PC-3 (cell line): ENCODE results near the gene TFF2. TPM values are rescaled to one million over a fixed set of nuclear protein-coding genes. Genes with fewer than 3 reads are reported as not detected.
A peak's percentile ranks its signal among the peaks of the same experiment; 100 is the strongest.

Experiments used
- ATAC-seq: fragments of 200-7000 bp; cut with Tn5 transposase; 2 replicates; pipeline ENCODE4 v1.9.1; 2020; ENCODE audit warnings: mild to moderate bottlenecking, moderate library complexity
- BruUV-seq: library from RNA; stranded (reverse); fragments of 400-500 nt; replicated peaks from 2 replicates; lab custom pipeline; 2021; lab: Mats Ljungman, UMichigan
- CTCF ChIA-PET: fragments of 300-600 bp; sonication (Branson Sonifier 250); formaldehyde crosslinking; loops from one replicate; lab custom pipeline; 2022; ENCODE audit warnings: antibody characterized with exemption; lab: Charles Lee
- POLR2A ChIA-PET: fragments of 300-600 bp; sonication (Branson Sonifier 250); formaldehyde crosslinking; loops from one replicate; lab custom pipeline; 2022; ENCODE audit warnings: antibody characterized with exemption; ENCODE audit not compliant: unreplicated experiment; lab: Charles Lee
- DNase-seq: peaks from one replicate; pipeline ENCODE4 v3.0.0-alpha.2; 2015
- H2AFZ ChIP-seq: fragments of 300-600 bp; sonication (generic); 2 replicates; pipeline ENCODE4 v1.6.0; 2016; ENCODE audit warnings: antibody characterized with exemption, low read length
- H3F3A ChIP-seq: fragments of 300-600 bp; sonication (generic); one replicate; pipeline ENCODE4 v1.6.0; 2017; ENCODE audit warnings: antibody characterized with exemption, low read length, control low read depth, mild to moderate bottlenecking; ENCODE audit not compliant: unreplicated experiment
- H3K27ac ChIP-seq: fragments of 300-600 bp; sonication (generic); 2 replicates; pipeline ENCODE4 v1.5.1; 2016; ENCODE audit warnings: mild to moderate bottlenecking, low read length
- H3K27me3 ChIP-seq: fragments of 300-600 bp; sonication (generic); 2 replicates; pipeline ENCODE4 v1.6.1; 2016; ENCODE audit warnings: low read length, mixed read lengths
- H3K36me3 ChIP-seq: fragments of 300-600 bp; sonication (generic); 2 replicates; pipeline ENCODE4 v1.6.1; 2016; ENCODE audit warnings: low read depth, mixed run types, low read length, mixed read lengths
- H3K4me1 ChIP-seq: fragments of 300-600 bp; sonication (generic); 2 replicates; pipeline ENCODE4 v1.5.1; 2016; ENCODE audit warnings: low read length; ENCODE audit not compliant: insufficient read depth
- H3K4me2 ChIP-seq: fragments of 300-600 bp; sonication (generic); 2 replicates; pipeline ENCODE4 v1.6.0; 2016; ENCODE audit warnings: low read length
- H3K4me3 ChIP-seq: fragments of 300-600 bp; sonication (generic); 2 replicates; pipeline ENCODE4 v1.5.1; 2016; ENCODE audit warnings: mild to moderate bottlenecking, low read length, mixed read lengths
- H3K79me2 ChIP-seq: fragments of 300-600 bp; sonication (generic); 2 replicates; pipeline ENCODE4 v1.6.1; 2017; ENCODE audit warnings: low read length, mixed read lengths
- H3K9ac ChIP-seq: fragments of 300-600 bp; sonication (generic); 2 replicates; pipeline ENCODE4 v1.6.0; 2016; ENCODE audit warnings: mild to moderate bottlenecking, low read length
- H3K9me2 ChIP-seq: fragments of 300-600 bp; sonication (generic); replicated peaks from 2 replicates; pipeline ENCODE4 v1.6.1; 2016; ENCODE audit warnings: mixed run types, low read length, mixed read lengths
- H3K9me3 ChIP-seq: fragments of 300-600 bp; sonication (generic); 2 replicates; pipeline ENCODE4 v1.6.1; 2016; ENCODE audit warnings: low read length, mixed read lengths
- H4K20me1 ChIP-seq: fragments of 300-600 bp; sonication (generic); 2 replicates; pipeline ENCODE4 v1.6.1; 2016; ENCODE audit warnings: low read length, mixed read lengths
- EZH2 ChIP-seq: fragments of 300-600 bp; sonication (generic); IDR thresholded peaks from one replicate; pipeline ENCODE4 v1.6.1; 2017; ENCODE audit warnings: antibody characterized with exemption, mild to moderate bottlenecking, low read length; ENCODE audit not compliant: unreplicated experiment
- EZH2phosphoT487 ChIP-seq: fragments of 300-600 bp; sonication (generic); IDR thresholded peaks from 2 replicates; pipeline ENCODE4 v1.6.1; 2018; ENCODE audit warnings: mild to moderate bottlenecking, antibody characterized with exemption, low read length, borderline replicate concordance
- intact Hi-C: fragments of 100-400 bp; cut with micrococcal nuclease; formaldehyde crosslinking; loops from 2 replicates; pipeline ENCODE4 v1.9.0; 2023
- total RNA-seq: library from RNA; depleted of rRNA; stranded (reverse); fragments of >200 nt; gene quantifications from 2 replicates; pipeline ENCODE4 v1.2.3, GENCODE V29; 2014
- TF ChIP-seq, protein P1 (sequence below): fragments of 300-600 bp; sonication (generic); conservative IDR thresholded peaks from 2 replicates; pipeline ENCODE4 v1.5.1; 2017; ENCODE audit warnings: antibody characterized with exemption, low read depth, mild to moderate bottlenecking, low read length

Gene TFF2
- total RNA-seq, 1 experiment from 2014 or later: 21.1 TPM

- ATAC-seq (peak; percentile 9; the same call in 1 of the 2 replicates), DNase-seq (no peak)
- Histone ChIP-seq H3K79me2 (no peaks in the 10 kb centered on the region), H3K4me1 (peaks cover 14% of the 10 kb centered on the region), H3K4me2 (peak overlapping the region; percentile 52; the same call in 1 of the 2 replicates), H4K20me1 (no peaks in the 10 kb centered on the region), H3K9me3 (no peaks in the 10 kb centered on the region), H3K4me3 (no peak overlapping the region), H3K36me3 (no peaks in the 10 kb centered on the region), H2AFZ (no peak overlapping the region), H3K9me2 (no peaks in the 10 kb centered on the region), H3K27ac (peak overlapping the region; percentile 34; the same call in 1 of the 2 replicates), H3K9ac (peak overlapping the region; percentile 59; the same call in 1 of the 2 replicates), H3K27me3 (no peaks in the 10 kb centered on the region), H3F3A (no peaks in the 10 kb centered on the region)
- no TSS peak for BruUV-seq
- ChIA-PET POLR2A (no interaction called here), CTCF (no interaction called here)
- no peak for TF ChIP-seq EZH2
- TF ChIP-seq, protein P1, sequence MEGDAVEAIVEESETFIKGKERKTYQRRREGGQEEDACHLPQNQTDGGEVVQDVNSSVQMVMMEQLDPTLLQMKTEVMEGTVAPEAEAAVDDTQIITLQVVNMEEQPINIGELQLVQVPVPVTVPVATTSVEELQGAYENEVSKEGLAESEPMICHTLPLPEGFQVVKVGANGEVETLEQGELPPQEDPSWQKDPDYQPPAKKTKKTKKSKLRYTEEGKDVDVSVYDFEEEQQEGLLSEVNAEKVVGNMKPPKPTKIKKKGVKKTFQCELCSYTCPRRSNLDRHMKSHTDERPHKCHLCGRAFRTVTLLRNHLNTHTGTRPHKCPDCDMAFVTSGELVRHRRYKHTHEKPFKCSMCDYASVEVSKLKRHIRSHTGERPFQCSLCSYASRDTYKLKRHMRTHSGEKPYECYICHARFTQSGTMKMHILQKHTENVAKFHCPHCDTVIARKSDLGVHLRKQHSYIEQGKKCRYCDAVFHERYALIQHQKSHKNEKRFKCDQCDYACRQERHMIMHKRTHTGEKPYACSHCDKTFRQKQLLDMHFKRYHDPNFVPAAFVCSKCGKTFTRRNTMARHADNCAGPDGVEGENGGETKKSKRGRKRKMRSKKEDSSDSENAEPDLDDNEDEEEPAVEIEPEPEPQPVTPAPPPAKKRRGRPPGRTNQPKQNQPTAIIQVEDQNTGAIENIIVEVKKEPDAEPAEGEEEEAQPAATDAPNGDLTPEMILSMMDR: no peak
- TF ChIP-seq EZH2phosphoT487: no peak
- intact Hi-C loops: loop anchor here (1.0 kb wide), 1 partner anchor 38 kb away; no protein-coding TSS in a partner anchor
Observed at GRCh38 chr21:42375966-42376337, 25.2 kb upstream of the TFF2 start.

- peak overlapping the region; percentile 40; the same call in 1 of the 2 replicates for H3K9ac ChIP-seq
- no peak overlapping the region; the same call in 1 of the 2 replicates for H3K27ac ChIP-seq
- peaks cover 14% of the 10 kb centered on the region for H3K4me1 ChIP-seq
- H3K9me3 ChIP-seq: no peaks in the 10 kb centered on the region
- ATAC-seq: no peak
- ChIA-PET CTCF (interaction anchor here (0.6 kb wide), 1 partner anchor 140 kb away, joined by 3 read pairs; no protein-coding TSS in a partner anchor), POLR2A (interaction anchor here (0.6 kb wide), 1 partner anchor 155 kb away, joined by 8 read pairs; no protein-coding TSS in a partner anchor)
- intact Hi-C loops: no loop called here
- 0 out of 2 replicates have a peak overlapping the region, but pooled peaks have one; percentile 52 for H3K4me2 ChIP-seq
- H3F3A ChIP-seq: no peaks in the 10 kb centered on the region
- no peaks in the 10 kb centered on the region for H3K36me3 ChIP-seq
- H3K4me3 ChIP-seq: no peak overlapping the region
- no peaks in the 10 kb centered on the region for H4K20me1 ChIP-seq
- H3K79me2 ChIP-seq: no peaks in the 10 kb centered on the region
- no peak overlapping the region for H2AFZ ChIP-seq
- TF ChIP-seq EZH2 (no peak), EZH2phosphoT487 (no peak)
- TF ChIP-seq, protein P1: no peak
- no peak for DNase-seq
- H3K27me3 ChIP-seq: no peaks in the 10 kb centered on the region
- no TSS peak for BruUV-seq
- H3K9me2 ChIP-seq: no peaks in the 10 kb centered on the region
Observed at GRCh38 chr21:42375506-42375905, 24.7 kb upstream of the TFF2 start.
